K562 (cell line): Measurements from ENCODE around the gene PAFAH1B1. TPM values are rescaled to one million over a fixed set of nuclear protein-coding genes. Genes with fewer than 3 reads are reported as not detected.

Experiments used
- BRCA1 ChIP-seq, 2 experiments: fragments of 450-650 bp in 1 of 2; sonication (generic) in 1 of 2; formaldehyde crosslinking in 1 of 2; IDR thresholded peaks; 2 replicates each; pipeline versions ENCODE4 v1.5.0 to v1.6.1; 2017 to 2020; ENCODE audit warnings: mild to moderate bottlenecking in 1 of 2, missing genetic modification reagents in 1 of 2
- CREBBP ChIP-seq: IDR thresholded peaks from one replicate; pipeline ENCODE4 v1.6.1; 2012; ENCODE audit warnings: low read depth, mild to moderate bottlenecking, control low read depth, inconsistent platforms, low read length
- DNMT1 ChIP-seq: fragments of 450-650 bp; IDR thresholded peaks from 2 replicates; pipeline ENCODE4 v1.6.1; 2016; ENCODE audit warnings: antibody characterized with exemption, mild to moderate bottlenecking
- E2F8 ChIP-seq: fragments of 450-650 bp; IDR thresholded peaks from 2 replicates; pipeline ENCODE4 v1.7.1; 2018; ENCODE audit warnings: mild to moderate bottlenecking, low read depth; ENCODE audit not compliant: partially characterized antibody
- GTF2A2 ChIP-seq: IDR thresholded peaks from 2 replicates; pipeline ENCODE4 v1.6.1; 2016; ENCODE audit warnings: mild to moderate bottlenecking, missing genetic modification characterization, missing compliant biosample characterization
- HOMEZ ChIP-seq: fragments of 250-450 bp; sonication (Bioruptor Pico); IDR thresholded peaks from 2 replicates; pipeline ENCODE4 v1.4.0; 2020; ENCODE audit warnings: mild to moderate bottlenecking, moderate library complexity
- IFI16 ChIP-seq: fragments of 250-450 bp; sonication (Bioruptor Pico); IDR thresholded peaks from 2 replicates; pipeline ENCODE4 v2.1.2; 2022; ENCODE audit warnings: mild to moderate bottlenecking, inconsistent platforms
- MAFG ChIP-seq: fragments of 450-650 bp; conservative IDR thresholded peaks from 2 replicates; pipeline ENCODE4 v1.6.1; 2016; ENCODE audit warnings: missing genetic modification characterization, missing compliant biosample characterization
- MAFK ChIP-seq: IDR thresholded peaks from 2 replicates; pipeline ENCODE4 v1.6.1; 2011; ENCODE audit warnings: low read length, improper control_type of control experiment
- RBM34 ChIP-seq: fragments of 200-400 bp; formaldehyde crosslinking; IDR thresholded peaks from 2 replicates; pipeline ENCODE4 v1.6.1; 2018; ENCODE audit warnings: low read length, borderline replicate concordance; ENCODE audit not compliant: insufficient read depth
- SAFB ChIP-seq: fragments of 200-400 bp; formaldehyde crosslinking; IDR thresholded peaks from 2 replicates; pipeline ENCODE4 v1.6.1; 2017; ENCODE audit warnings: low read depth, low read length, borderline replicate concordance
- TFE3 ChIP-seq: fragments of 450-650 bp; formaldehyde crosslinking; IDR thresholded peaks from 2 replicates; pipeline ENCODE4 v1.4.0; 2020; ENCODE audit warnings: mild to moderate bottlenecking, mixed read lengths
- U2AF2 ChIP-seq: fragments of 200-400 bp; formaldehyde crosslinking; optimal IDR thresholded peaks from 2 replicates; pipeline ENCODE3; 2017; ENCODE audit warnings: low read depth, mild to moderate bottlenecking, low read length
- ZNF175 ChIP-seq: fragments of 200-800 bp; sonication (Bioruptor generic); IDR thresholded peaks from 2 replicates; pipeline ENCODE4 v1.6.1; 2016; ENCODE audit warnings: low read depth, mild to moderate bottlenecking, missing genetic modification characterization, missing compliant biosample characterization
- ZNF217 ChIP-seq: sonication (generic); formaldehyde crosslinking; IDR thresholded peaks from 2 replicates; pipeline ENCODE4 v1.8.0; 2022; ENCODE audit warnings: mild to moderate bottlenecking, missing genetic modification reagents
- ZNF232 ChIP-seq: sonication (generic); formaldehyde crosslinking; IDR thresholded peaks from 2 replicates; pipeline ENCODE4 v1.8.0; 2022; ENCODE audit warnings: mild to moderate bottlenecking, missing genetic modification reagents
- ZNF57 ChIP-seq: fragments of 450-650 bp; formaldehyde crosslinking; IDR thresholded peaks from 2 replicates; pipeline ENCODE4 v1.4.0; 2020; ENCODE audit warnings: mild to moderate bottlenecking, moderate library complexity
- ZNF644 ChIP-seq: fragments of 200-800 bp; sonication (Bioruptor generic); IDR thresholded peaks from 2 replicates; pipeline ENCODE4 v1.6.1; 2016; ENCODE audit warnings: low read depth, missing genetic modification characterization, missing compliant biosample characterization
- ZSCAN29 ChIP-seq: fragments of 450-650 bp; IDR thresholded peaks from 2 replicates; pipeline ENCODE4 v1.6.1; 2017
- polyA plus RNA-seq, 8 experiments: library from polyadenylated mRNA; depleted of rRNA in 4 of 8; stranded (reverse) in 5 of 8; unstranded in 3 of 8; fragments of >200 nt; fragmentation: Nextera tagmentation in 2 of 8; fragmentation: Illumina TruSeq in 1 of 8; extraction: Ambion mirVana in 2 of 8; extraction: Trizol in 1 of 8; gene quantifications; 2 replicates each; pipeline versions ENCODE4 v1.2.1 to v1.2.3, GENCODE V29; 2011 to 2014; ENCODE audit warnings: inconsistent platforms in 1 of 8, missing spikeins in 1 of 8
- total RNA-seq, 7 experiments: library from RNA; depleted of rRNA in 6 of 7; stranded (reverse); fragments of >200 nt in 6 of 7; fragmentation: Illumina TruSeq in 2 of 7; extraction: Trizol in 2 of 7; gene quantifications; 2 replicates each; pipeline versions ENCODE4 v1.2.1 to v1.2.3, GENCODE V29; 2011 to 2021; ENCODE audit warnings: low replicate concordance in 1 of 7
- TF ChIP-seq, protein P1 (sequence below): fragments of 250-450 bp; sonication (Bioruptor Pico); IDR thresholded peaks from 2 replicates; pipeline ENCODE4 v1.5.0; 2022; ENCODE audit warnings: mild to moderate bottlenecking

Gene PAFAH1B1
- total and polyA plus RNA-seq, 9 of the 15 experiments (the other 6 are each of a cell fraction or from before 2014, with no cell fraction given) = 23.3 to 66.4 (median 40.2) TPM

- TF ChIP-seq RBM34 = no peak
- no peak for TF ChIP-seq HOMEZ
- TF ChIP-seq DNMT1 = no peak
- no peak for TF ChIP-seq ZSCAN29
- TF ChIP-seq IFI16 = no peak
- no peak for TF ChIP-seq ZNF232 (CRISPR knock-in tag)
- no peak for TF ChIP-seq U2AF2
- no peak for TF ChIP-seq ZNF644
- no peak for TF ChIP-seq MAFG (tag)
- TF ChIP-seq TFE3 (CRISPR knock-in tag) = no peak
- no peak for TF ChIP-seq E2F8
- no peak for TF ChIP-seq GTF2A2 (tag)
- TF ChIP-seq MAFK = no peak
- no peak for TF ChIP-seq ZNF175 (CRISPR knock-in tag)
- no peak for TF ChIP-seq SAFB
- TF ChIP-seq BRCA1 (IDR thresholded peaks at IDR 0.05) = no peak
- TF ChIP-seq BRCA1 (CRISPR knock-in tag; IDR thresholded peaks at IDR 0.05) = no peak
- no peak for TF ChIP-seq ZNF57 (CRISPR knock-in tag)
- TF ChIP-seq, protein P1, sequence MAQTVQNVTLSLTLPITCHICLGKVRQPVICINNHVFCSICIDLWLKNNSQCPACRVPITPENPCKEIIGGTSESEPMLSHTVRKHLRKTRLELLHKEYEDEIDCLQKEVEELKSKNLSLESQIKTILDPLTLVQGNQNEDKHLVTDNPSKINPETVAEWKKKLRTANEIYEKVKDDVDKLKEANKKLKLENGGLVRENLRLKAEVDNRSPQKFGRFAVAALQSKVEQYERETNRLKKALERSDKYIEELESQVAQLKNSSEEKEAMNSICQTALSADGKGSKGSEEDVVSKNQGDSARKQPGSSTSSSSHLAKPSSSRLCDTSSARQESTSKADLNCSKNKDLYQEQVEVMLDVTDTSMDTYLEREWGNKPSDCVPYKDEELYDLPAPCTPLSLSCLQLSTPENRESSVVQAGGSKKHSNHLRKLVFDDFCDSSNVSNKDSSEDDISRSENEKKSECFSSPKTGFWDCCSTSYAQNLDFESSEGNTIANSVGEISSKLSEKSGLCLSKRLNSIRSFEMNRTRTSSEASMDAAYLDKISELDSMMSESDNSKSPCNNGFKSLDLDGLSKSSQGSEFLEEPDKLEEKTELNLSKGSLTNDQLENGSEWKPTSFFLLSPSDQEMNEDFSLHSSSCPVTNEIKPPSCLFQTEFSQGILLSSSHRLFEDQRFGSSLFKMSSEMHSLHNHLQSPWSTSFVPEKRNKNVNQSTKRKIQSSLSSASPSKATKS = no peak
- TF ChIP-seq CREBBP = no peak
- no peak for TF ChIP-seq ZNF217 (CRISPR knock-in tag)
Measured at GRCh38 chr17:2592971-2593820, at the start of gene PAFAH1B1 (continued).
